Smooth muscle cell (in vitro differentiated cells): ENCODE results near the gene C20orf202. TPM values are rescaled to one million over a fixed set of nuclear protein-coding genes. Genes with fewer than 3 reads are reported as not detected.

Source experiments
- DNase-seq: peaks from one replicate; lab custom pipeline; 2025; ENCODE audit not compliant: unreplicated experiment; lab: John Stamatoyannopoulos, UW
- H2AFZ ChIP-seq: fragments of 200-600 bp; sonication (generic); 2 replicates; pipeline ENCODE4 v1.6.0; 2016; ENCODE audit warnings: antibody characterized with exemption, low read depth, mild to moderate bottlenecking
- H3F3A ChIP-seq: fragments of 200-600 bp; sonication (generic); 2 replicates; pipeline ENCODE4 v1.6.0; 2017; ENCODE audit warnings: antibody characterized with exemption, low read depth
- H3K27ac ChIP-seq: fragments of 200-600 bp; sonication (generic); 2 replicates; pipeline ENCODE4 v1.5.1; 2016; ENCODE audit warnings: low read depth, mild to moderate bottlenecking
- H3K27me3 ChIP-seq: fragments of 200-600 bp; sonication (generic); 2 replicates; pipeline ENCODE4 v1.6.1; 2016; ENCODE audit warnings: low read depth, mild to moderate bottlenecking
- H3K36me3 ChIP-seq: fragments of 200-600 bp; sonication (generic); 2 replicates; pipeline ENCODE4 v1.5.1; 2016; ENCODE audit warnings: low read depth
- H3K4me1 ChIP-seq: fragments of 200-600 bp; sonication (generic); 2 replicates; pipeline ENCODE4 v1.5.1; 2016; ENCODE audit warnings: low read depth
- H3K4me2 ChIP-seq: fragments of 200-600 bp; sonication (generic); 2 replicates; pipeline ENCODE4 v1.6.0; 2016; ENCODE audit warnings: mild to moderate bottlenecking
- H3K4me3 ChIP-seq: fragments of 200-600 bp; sonication (generic); 2 replicates; pipeline ENCODE4 v1.5.1; 2016; ENCODE audit warnings: mild to moderate bottlenecking
- H3K79me2 ChIP-seq: fragments of 200-600 bp; sonication (generic); 2 replicates; pipeline ENCODE4 v1.6.0; 2016; ENCODE audit warnings: low read depth, mild to moderate bottlenecking
- H3K9ac ChIP-seq: fragments of 200-600 bp; sonication (generic); 2 replicates; pipeline ENCODE4 v1.6.0; 2016; ENCODE audit warnings: low read depth
- H3K9me3 ChIP-seq: fragments of 200-600 bp; sonication (generic); replicated peaks from 2 replicates; pipeline ENCODE4 v1.5.1; 2016; ENCODE audit warnings: low read depth
- H4K20me1 ChIP-seq: fragments of 200-600 bp; sonication (generic); 2 replicates; pipeline ENCODE4 v1.6.0; 2016; ENCODE audit warnings: low read depth
- CTCF ChIP-seq: fragments of 200-600 bp; sonication (generic); IDR thresholded peaks from 2 replicates; pipeline ENCODE4 v1.5.1; 2017; ENCODE audit warnings: borderline replicate concordance, mild to moderate bottlenecking, antibody characterized with exemption; ENCODE audit not compliant: insufficient read depth, poor library complexity, severe bottlenecking
- WGBS: methylation state at CpG from one replicate; pipeline ENCODE4 v1.1.7; 2016; ENCODE audit warnings: low lambda C conversion rate; 5-methylcytosine and 5-hydroxymethylcytosine counted together
- polyA plus RNA-seq: library from polyadenylated mRNA; unstranded; fragments of >200 nt; fragmentation: Nextera tagmentation; extraction: Ambion mirVana; gene quantifications from 2 replicates; pipeline ENCODE4 v1.2.1, GENCODE V29; 2016
- total RNA-seq: library from RNA; depleted of rRNA; stranded (reverse); fragments of >200 nt; gene quantifications from 2 replicates; pipeline ENCODE4 v1.2.3, GENCODE V29; 2014

C20orf202 gene
- total and polyA plus RNA-seq, 2 experiments from 2014 or later: not detected

GRCh38 chr20:1203630-1204029 is 376 bp downstream of the C20orf202 start:
- no peak for DNase-seq
- no peak for TF ChIP-seq CTCF
- H3K27me3 ChIP-seq: peaks cover 5% of the 10 kb centered on the region

GRCh38 chr20:1204113-1204512 is 859 bp downstream of the C20orf202 start:
- no peaks in the 10 kb centered on the region for H3K79me2 ChIP-seq
- no peak overlapping the region for H3K4me3 ChIP-seq
- no peak overlapping the region for H3K9ac ChIP-seq
- no peaks in the 10 kb centered on the region for H4K20me1 ChIP-seq
- H2AFZ ChIP-seq: no peak overlapping the region
- no peak overlapping the region for H3K4me2 ChIP-seq
- no peak for TF ChIP-seq CTCF
- H3K27me3 ChIP-seq: peaks cover 9% of the 10 kb centered on the region
- DNase-seq: no peak
- H3K27ac ChIP-seq: no peak overlapping the region
- WGBS: 89% methylated on average over 5 of the region's 5 CpGs
- H3K9me3 ChIP-seq: no peaks in the 10 kb centered on the region
- H3K36me3 ChIP-seq: no peaks in the 10 kb centered on the region
- no peaks in the 10 kb centered on the region for H3F3A ChIP-seq
- H3K4me1 ChIP-seq: no peaks in the 10 kb centered on the region

More at GRCh38 chr20:1203630-1204029, 376 bp downstream of the C20orf202 start:
- Histone ChIP-seq H4K20me1 (no peaks in the 10 kb centered on the region), H3K36me3 (no peaks in the 10 kb centered on the region), H2AFZ (no peak overlapping the region), H3K27ac (no peak overlapping the region), H3K9ac (no peak overlapping the region), H3K9me3 (no peaks in the 10 kb centered on the region), H3K4me1 (no peaks in the 10 kb centered on the region), H3K79me2 (no peaks in the 10 kb centered on the region), H3F3A (no peaks in the 10 kb centered on the region), H3K4me2 (no peak overlapping the region), H3K4me3 (no peak overlapping the region)
- 80% methylated on average over 5 of the region's 5 CpGs for WGBS

- Histone ChIP-seq H3K9ac (no peak overlapping the region), H3K4me1 (no peaks in the 10 kb centered on the region), H3K36me3 (no peaks in the 10 kb centered on the region), H3F3A (no peaks in the 10 kb centered on the region), H3K27me3 (peaks cover 14% of the 10 kb centered on the region), H3K79me2 (no peaks in the 10 kb centered on the region), H4K20me1 (no peaks in the 10 kb centered on the region), H3K4me3 (no peak overlapping the region), H3K4me2 (no peak overlapping the region), H2AFZ (no peak overlapping the region), H3K27ac (no peak overlapping the region), H3K9me3 (no peaks in the 10 kb centered on the region)
- DNase-seq: no peak
- TF ChIP-seq CTCF: no peak
- WGBS: 93% methylated on average over 2 of the region's 2 CpGs
Observed at GRCh38 chr20:1204576-1204975, 1.3 kb downstream of the C20orf202 start.

GRCh38 chr20:1205802-1206201 is 2.5 kb downstream of the C20orf202 start:
- no peaks in the 10 kb centered on the region for H3K36me3 ChIP-seq
- H3K9ac ChIP-seq: no peak overlapping the region
- H2AFZ ChIP-seq: no peak overlapping the region
- H3K79me2 ChIP-seq: no peaks in the 10 kb centered on the region
- H3K27ac ChIP-seq: no peak overlapping the region
- H3K4me1 ChIP-seq: no peaks in the 10 kb centered on the region
- H3F3A ChIP-seq: no peaks in the 10 kb centered on the region
- H3K4me2 ChIP-seq: no peak overlapping the region
- no peak for TF ChIP-seq CTCF
- DNase-seq: no peak
- H3K4me3 ChIP-seq: no peak overlapping the region
- H4K20me1 ChIP-seq: no peaks in the 10 kb centered on the region
- H3K9me3 ChIP-seq: no peaks in the 10 kb centered on the region
- peaks cover 22% of the 10 kb centered on the region for H3K27me3 ChIP-seq
- WGBS: 96% methylated on average over 8 of the region's 8 CpGs
